ENCODE measurements around the gene GPR132. TPM values are rescaled to one million over a fixed set of nuclear protein-coding genes. Genes with fewer than 3 reads are reported as not detected.

The GPR132 gene
- total RNA-seq, 2 experiments from 2014 or later: 15.1 to 16.4 TPM

DNA sequence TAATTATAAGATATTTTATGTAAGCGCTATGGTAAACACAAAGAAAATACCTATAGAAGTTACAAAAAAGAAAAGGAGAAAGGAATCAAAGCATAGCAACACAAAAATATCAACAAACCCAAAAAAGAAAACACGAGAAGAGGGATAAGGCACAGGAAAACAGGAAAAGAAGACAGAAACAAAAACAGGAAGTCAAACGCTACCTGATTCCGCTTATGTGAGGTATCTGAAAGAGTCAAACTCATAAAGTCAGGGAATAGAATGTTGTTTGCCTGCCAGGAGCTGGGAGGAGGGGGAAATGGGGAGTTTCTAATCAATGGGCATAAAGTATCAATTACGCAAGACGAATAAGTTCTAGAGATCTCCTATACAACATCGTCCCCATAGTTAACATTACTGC lies 39.9 kb upstream of the GPR132 start:
- Mint-ChIP-seq H3K36me3 (ENCODE audit: low read depth) (no peaks in the 10 kb centered on the region), H3K27ac (no peak overlapping the region), H3K4me1 (ENCODE audit: low read depth) (no peaks in the 10 kb centered on the region), H3K4me3 (no peak overlapping the region), H3K9me3 (no peaks in the 10 kb centered on the region), H3K27me3 (peaks cover 34% of the 10 kb centered on the region)
- intact Hi-C loops (cut with micrococcal nuclease): no loop called here
- ATAC-seq (no peak), DNase-seq (no peak)
- ChIA-PET POLR2A (no interaction called here), CTCF (interaction anchor here (4.1 kb wide), 1 partner anchor 15 kb away, joined by 12 read pairs; no protein-coding TSS in a partner anchor)
- TF ChIP-seq, protein P1, sequence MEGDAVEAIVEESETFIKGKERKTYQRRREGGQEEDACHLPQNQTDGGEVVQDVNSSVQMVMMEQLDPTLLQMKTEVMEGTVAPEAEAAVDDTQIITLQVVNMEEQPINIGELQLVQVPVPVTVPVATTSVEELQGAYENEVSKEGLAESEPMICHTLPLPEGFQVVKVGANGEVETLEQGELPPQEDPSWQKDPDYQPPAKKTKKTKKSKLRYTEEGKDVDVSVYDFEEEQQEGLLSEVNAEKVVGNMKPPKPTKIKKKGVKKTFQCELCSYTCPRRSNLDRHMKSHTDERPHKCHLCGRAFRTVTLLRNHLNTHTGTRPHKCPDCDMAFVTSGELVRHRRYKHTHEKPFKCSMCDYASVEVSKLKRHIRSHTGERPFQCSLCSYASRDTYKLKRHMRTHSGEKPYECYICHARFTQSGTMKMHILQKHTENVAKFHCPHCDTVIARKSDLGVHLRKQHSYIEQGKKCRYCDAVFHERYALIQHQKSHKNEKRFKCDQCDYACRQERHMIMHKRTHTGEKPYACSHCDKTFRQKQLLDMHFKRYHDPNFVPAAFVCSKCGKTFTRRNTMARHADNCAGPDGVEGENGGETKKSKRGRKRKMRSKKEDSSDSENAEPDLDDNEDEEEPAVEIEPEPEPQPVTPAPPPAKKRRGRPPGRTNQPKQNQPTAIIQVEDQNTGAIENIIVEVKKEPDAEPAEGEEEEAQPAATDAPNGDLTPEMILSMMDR (IDR thresholded peaks at IDR 0.05): no peak

- TF ChIP-seq, protein P1 (IDR thresholded peaks at IDR 0.05): no peak
- H3K4me1 Mint-ChIP-seq (ENCODE audit: low read depth): no peaks in the 10 kb centered on the region
- ATAC-seq (no peak), DNase-seq (no peak)
- intact Hi-C loops (cut with micrococcal nuclease): no loop called here
- H3K27me3 Mint-ChIP-seq: peaks cover 29% of the 10 kb centered on the region
- H3K4me3 Mint-ChIP-seq: no peak overlapping the region
- ChIA-PET CTCF (interaction anchor here (1.0 kb wide), 1 partner anchor 12 kb away, joined by 4 read pairs; no protein-coding TSS in a partner anchor), POLR2A (no interaction called here)
- H3K36me3 Mint-ChIP-seq (ENCODE audit: low read depth): no peaks in the 10 kb centered on the region
- H3K9me3 Mint-ChIP-seq: no peaks in the 10 kb centered on the region
- no peak overlapping the region for H3K27ac Mint-ChIP-seq
Observed at GRCh38 chr14:105102893-105103292, 37.7 kb upstream of the GPR132 start.

GRCh38 chr14:105102361-105102870 lies 37.2 kb upstream of the GPR132 start:
- peaks cover 29% of the 10 kb centered on the region for H3K27me3 Mint-ChIP-seq
- no peak for DNase-seq
- CTCF ChIA-PET: interaction anchor here (1.0 kb wide), 1 partner anchor 11 kb away, joined by 4 read pairs; no protein-coding TSS in a partner anchor
- H3K36me3 Mint-ChIP-seq (ENCODE audit: low read depth): no peaks in the 10 kb centered on the region
- ATAC-seq: no peak
- intact Hi-C loops (cut with micrococcal nuclease): no loop called here
- TF ChIP-seq, protein P1 (IDR thresholded peaks at IDR 0.05): no peak
- H3K9me3 Mint-ChIP-seq: no peaks in the 10 kb centered on the region
- POLR2A ChIA-PET: no interaction called here
- no peak overlapping the region for H3K4me3 Mint-ChIP-seq
- H3K4me1 Mint-ChIP-seq (ENCODE audit: low read depth): no peaks in the 10 kb centered on the region
- no peak overlapping the region for H3K27ac Mint-ChIP-seq

- POLR2A ChIA-PET: no interaction called here
- DNase-seq (no peak), ATAC-seq (no peak)
- H3K36me3 Mint-ChIP-seq (ENCODE audit: low read depth): no peaks in the 10 kb centered on the region
- H3K4me1 Mint-ChIP-seq (ENCODE audit: low read depth): no peaks in the 10 kb centered on the region
- H3K4me3 Mint-ChIP-seq: no peak overlapping the region
- TF ChIP-seq, protein P1 (IDR thresholded peaks at IDR 0.05): no peak
- no peaks in the 10 kb centered on the region for H3K9me3 Mint-ChIP-seq
- intact Hi-C loops (cut with micrococcal nuclease): no loop called here
- no peak overlapping the region for H3K27ac Mint-ChIP-seq
- CTCF ChIA-PET: no interaction called here
- peaks cover 21% of the 10 kb centered on the region for H3K27me3 Mint-ChIP-seq
Observed at GRCh38 chr14:105100910-105101309, 35.7 kb upstream of the GPR132 start.

- H3K9me3 Mint-ChIP-seq: no peaks in the 10 kb centered on the region
- H3K36me3 Mint-ChIP-seq (ENCODE audit: low read depth): no peaks in the 10 kb centered on the region
- H3K27me3 Mint-ChIP-seq: peaks cover 16% of the 10 kb centered on the region
- ChIA-PET POLR2A (no interaction called here), CTCF (interaction anchor here (0.7 kb wide), 1 partner anchor 9 kb away, joined by 3 read pairs; no protein-coding TSS in a partner anchor)
- TF ChIP-seq, protein P1 (IDR thresholded peaks at IDR 0.05): no peak
- no peak overlapping the region for H3K27ac Mint-ChIP-seq
- ATAC-seq (no peak), DNase-seq (no peak)
- intact Hi-C loops (cut with micrococcal nuclease): no loop called here
- no peaks in the 10 kb centered on the region for H3K4me1 Mint-ChIP-seq (ENCODE audit: low read depth)
- no peak overlapping the region for H3K4me3 Mint-ChIP-seq
Observed at GRCh38 chr14:105099778-105100177, 34.5 kb upstream of the GPR132 start.
